WI38 (cell line): ENCODE results near the gene DZIP1L.
"Not testable (repeated sequence)": the region's sequence is repeated elsewhere in the genome, so short reads cannot be mapped to it uniquely, and the experiment has no call there.

Experiments used
- H3K4me3 ChIP-seq: 2 replicates; pipeline ENCODE4 v1.5.1; 2011; ENCODE audit warnings: low read depth, mild to moderate bottlenecking, control low read depth, low read length
- CTCF ChIP-seq: IDR thresholded peaks from 2 replicates; pipeline ENCODE4 v1.5.1; 2012; ENCODE audit warnings: low read depth, mild to moderate bottlenecking, control low read depth, low read length

The DZIP1L gene

GRCh38 chr3:138089091-138089490 is 26.3 kb downstream of the DZIP1L start:
- no peak for TF ChIP-seq CTCF

GRCh38 chr3:138085745-138086144 is 29.7 kb downstream of the DZIP1L start:
- H3K4me3 ChIP-seq, result not testable (repeated sequence)

More at GRCh38 chr3:138089091-138089490, 26.3 kb downstream of the DZIP1L start:
- H3K4me3 ChIP-seq, result no peak overlapping the region

GRCh38 chr3:138084196-138084595 is 31.2 kb downstream of the DZIP1L start:
- no peak overlapping the region for H3K4me3 ChIP-seq
- no peak for TF ChIP-seq CTCF

- H3K4me3 ChIP-seq, result peak overlapping the region; percentile 26
Measured at GRCh38 chr3:138082992-138083386, 32.4 kb downstream of the DZIP1L start.

GRCh38 chr3:138082085-138082991 is 33.1 kb downstream of the DZIP1L start:
- H3K4me3 ChIP-seq, result peak overlapping the region; percentile 26

More at GRCh38 chr3:138082992-138083386, 32.4 kb downstream of the DZIP1L start:
- no peak for TF ChIP-seq CTCF

GRCh38 chr3:138081371-138082084 is 33.9 kb downstream of the DZIP1L start:
- no peak for TF ChIP-seq CTCF
- H3K4me3 ChIP-seq, result peak overlapping the region; percentile 26

More at GRCh38 chr3:138082085-138082991, 33.1 kb downstream of the DZIP1L start:
- no peak for TF ChIP-seq CTCF

GRCh38 chr3:138079901-138080300 is 35.5 kb downstream of the DZIP1L start:
- H3K4me3 ChIP-seq, result no peak overlapping the region

More at GRCh38 chr3:138079901-138080300, 35.5 kb downstream of the DZIP1L start:
- TF ChIP-seq CTCF, result no peak
